Kidney (tissue), 14 donors: ENCODE data around the gene HP1BP3. TPM values are rescaled to one million over a fixed set of nuclear protein-coding genes. Genes with fewer than 3 reads are reported as not detected.

Source experiments
- DNase-seq, 5 donors: peaks; one replicate each; pipeline ENCODE4 v3.0.0-alpha.2; 2013 to 2020
- FAIRE-seq: peaks from 2 replicates; lab custom pipeline; 2012; peaks lifted over from hg19 to GRCh38; lab: Jason Lieb, UNC
- H3K27ac ChIP-seq, 2 donors: one replicate each; pipeline ENCODE4 v1.7.0; 2013; ENCODE audit warnings: low read depth in 2 of 2, low read length in 2 of 2, inconsistent platforms in 1 of 2
- H3K27me3 ChIP-seq: one replicate; pipeline ENCODE4 v1.7.1; 2013; ENCODE audit warnings: low read length, inconsistent platforms; ENCODE audit not compliant: control insufficient read depth, insufficient read depth
- H3K36me3 ChIP-seq, 3 donors: one replicate each; pipeline versions ENCODE4 v1.7.0 to v1.7.1; 2013; ENCODE audit warnings: low read length in 3 of 3, control low read depth in 1 of 3, inconsistent platforms in 1 of 3; ENCODE audit not compliant: insufficient read depth in 3 of 3, control insufficient read depth in 2 of 3
- H3K4me1 ChIP-seq, 3 donors: one replicate each; pipeline versions ENCODE4 v1.7.0 to v1.7.1; 2013; ENCODE audit warnings: low read length in 3 of 3, inconsistent platforms in 1 of 3, low read depth in 1 of 3; ENCODE audit not compliant: control insufficient read depth in 2 of 3, insufficient read depth in 2 of 3
- H3K4me3 ChIP-seq, 3 donors: one replicate each; pipeline versions ENCODE4 v1.7.0 to v1.8.1; 2013; ENCODE audit warnings: low read length in 3 of 3, control low read depth in 1 of 3, inconsistent platforms in 1 of 3
- H3K9ac ChIP-seq, 3 donors: one replicate each; pipeline versions ENCODE4 v1.7.0 to v1.7.1; 2013; ENCODE audit warnings: low read length in 3 of 3, control low read depth in 1 of 3, inconsistent platforms in 1 of 3
- H3K9me3 ChIP-seq, 3 donors: one replicate each; pipeline versions ENCODE4 v1.7.0 to v1.7.1; 2013; ENCODE audit warnings: low read length in 3 of 3, control low read depth in 1 of 3, inconsistent platforms in 1 of 3; ENCODE audit not compliant: control insufficient read depth in 2 of 3, insufficient read depth in 1 of 3
- intact Hi-C: fragments of 100-400 bp; cut with DNase I; formaldehyde crosslinking; loops from one replicate; pipeline ENCODE4 v1.11.1; 2022
- polyA plus RNA-seq: library from polyadenylated mRNA; stranded (reverse); fragments of 350-450 nt; fragmentation: Illumina TruSeq; extraction: RNeasy Lipid Tissue Mini Kit (QIAGEN cat#74804); gene quantifications from one replicate; pipeline ENCODE4 v1.2.3, GENCODE V29; 2014; ENCODE audit warnings: low read depth, low replicate concordance; ENCODE audit not compliant: insufficient read depth
- total RNA-seq: library from RNA; stranded (reverse); fragmentation: NEBNext Ultra II Directional; extraction: Animal tissue kit (Norgen Biotek cat#: 25700); gene quantifications from one replicate; pipeline ENCODE4 v1.2.1, GENCODE V29; 2021
- TF ChIP-seq, protein P1 (sequence below): IDR thresholded peaks from 3 replicates; pipeline ENCODE4 v1.5.1; 2012; ENCODE audit warnings: mild to moderate bottlenecking, moderate library complexity, borderline replicate concordance; ENCODE audit not compliant: insufficient read depth; ENCODE audit errors: extremely low read depth
- donor health status: control.
- donor health status: control.
- donor health status: control.
- donor health status: control.
- donor health status: control.
- donor health status: DM: yes; HTN: yes; CAD: no.
- donor health status: Normal renal cell carcinoma (clear cell type).

Gene HP1BP3
- total and polyA plus RNA-seq, 2 donors from 2014 or later, result 52.4 to 198 TPM

DNA sequence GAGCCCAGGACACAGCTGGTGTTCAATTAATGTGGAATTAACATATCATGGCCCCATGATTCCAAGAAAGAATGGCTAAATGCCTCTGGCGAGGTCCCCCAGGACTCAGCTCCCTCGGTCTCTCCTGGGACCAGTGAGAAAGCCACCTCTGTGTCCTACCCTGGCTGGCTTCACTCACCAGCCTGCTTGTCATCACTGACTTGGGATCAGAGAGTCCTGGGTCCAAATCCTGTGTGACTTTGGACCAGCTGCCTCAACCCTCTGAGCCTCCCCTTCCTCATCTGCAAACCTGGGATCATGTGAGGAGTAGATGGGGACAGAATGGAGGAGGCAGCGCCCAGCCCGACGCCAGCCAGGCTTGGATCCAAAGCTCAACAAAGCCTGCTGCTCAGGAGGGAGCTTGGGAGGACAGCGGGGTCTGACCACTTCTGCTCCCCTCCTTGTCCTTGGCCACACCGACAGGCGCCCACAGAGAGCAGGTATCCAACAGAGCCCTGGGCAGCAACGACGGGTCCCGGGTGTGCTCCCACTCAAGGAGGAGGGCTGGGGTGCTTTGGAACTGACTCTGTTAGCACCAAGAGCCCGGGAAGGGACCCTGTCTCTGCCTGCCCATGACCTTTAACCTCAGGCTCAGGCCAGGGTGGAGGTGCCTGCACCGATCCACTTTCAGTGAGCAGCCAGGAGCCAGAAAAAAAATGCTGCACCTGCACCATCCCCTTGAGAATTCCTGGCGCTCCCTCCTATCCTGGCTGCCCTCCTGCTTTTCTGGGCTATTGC is 57.8 kb downstream of the HP1BP3 start:
- H3K9ac ChIP-seq, result no peak overlapping the region
- no peak for FAIRE-seq
- TF ChIP-seq, protein P1, sequence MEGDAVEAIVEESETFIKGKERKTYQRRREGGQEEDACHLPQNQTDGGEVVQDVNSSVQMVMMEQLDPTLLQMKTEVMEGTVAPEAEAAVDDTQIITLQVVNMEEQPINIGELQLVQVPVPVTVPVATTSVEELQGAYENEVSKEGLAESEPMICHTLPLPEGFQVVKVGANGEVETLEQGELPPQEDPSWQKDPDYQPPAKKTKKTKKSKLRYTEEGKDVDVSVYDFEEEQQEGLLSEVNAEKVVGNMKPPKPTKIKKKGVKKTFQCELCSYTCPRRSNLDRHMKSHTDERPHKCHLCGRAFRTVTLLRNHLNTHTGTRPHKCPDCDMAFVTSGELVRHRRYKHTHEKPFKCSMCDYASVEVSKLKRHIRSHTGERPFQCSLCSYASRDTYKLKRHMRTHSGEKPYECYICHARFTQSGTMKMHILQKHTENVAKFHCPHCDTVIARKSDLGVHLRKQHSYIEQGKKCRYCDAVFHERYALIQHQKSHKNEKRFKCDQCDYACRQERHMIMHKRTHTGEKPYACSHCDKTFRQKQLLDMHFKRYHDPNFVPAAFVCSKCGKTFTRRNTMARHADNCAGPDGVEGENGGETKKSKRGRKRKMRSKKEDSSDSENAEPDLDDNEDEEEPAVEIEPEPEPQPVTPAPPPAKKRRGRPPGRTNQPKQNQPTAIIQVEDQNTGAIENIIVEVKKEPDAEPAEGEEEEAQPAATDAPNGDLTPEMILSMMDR, result no peak
- peaks cover 9% of the 10 kb centered on the region for H3K27me3 ChIP-seq
- H3K36me3 ChIP-seq, result no peaks in the 10 kb centered on the region
- peak in 1 of 5 donors; percentile 52 for DNase-seq
- H3K4me3 ChIP-seq, result no peak overlapping the region
- no peak overlapping the region for H3K27ac ChIP-seq
- no peaks in the 10 kb centered on the region for H3K9me3 ChIP-seq
- intact Hi-C loops, result no loop called here
- peaks cover 0 to 14% (median 14%) of the 10 kb centered on the region in 3 donors for H3K4me1 ChIP-seq

DNA sequence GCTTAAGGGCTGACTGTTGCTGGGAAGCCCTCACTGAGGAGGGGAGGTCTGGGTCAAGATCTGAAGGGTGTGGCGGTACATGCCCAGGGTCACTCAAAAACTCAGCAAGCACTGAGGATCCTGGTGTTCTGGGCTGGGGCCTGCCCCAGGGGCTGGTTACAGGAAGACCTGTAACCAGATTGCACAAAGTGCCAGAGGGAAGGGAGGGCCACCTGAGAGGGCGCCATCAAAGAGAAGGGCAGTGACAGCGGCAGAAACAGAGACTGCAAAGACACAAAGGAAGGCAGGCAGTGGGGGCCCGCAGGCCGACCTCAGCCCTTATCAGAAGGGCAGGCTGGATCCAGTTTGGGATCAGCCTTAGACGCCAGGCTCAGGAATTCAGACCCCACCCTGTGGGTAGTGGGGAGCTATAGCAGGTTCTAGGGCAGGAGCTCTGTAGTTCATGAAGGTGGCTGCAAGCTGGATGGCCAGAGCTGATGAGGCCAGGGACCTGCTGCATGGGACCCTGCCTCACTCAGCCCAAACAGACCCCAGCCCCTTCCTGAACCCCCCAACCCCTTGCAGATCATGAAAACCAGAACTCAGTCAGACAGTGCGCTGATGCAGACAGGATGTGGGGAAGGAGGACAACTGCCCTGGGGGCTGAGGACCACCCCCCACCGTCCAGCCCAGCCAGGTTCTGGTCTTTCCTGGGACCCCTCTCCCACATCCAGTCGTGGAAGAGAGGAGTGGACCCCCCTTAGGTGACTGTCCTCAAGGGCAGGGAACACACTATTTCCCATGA is 58.5 kb downstream of the HP1BP3 start:
- Histone ChIP-seq H3K36me3 (no peaks in the 10 kb centered on the region), H3K27ac (no peak overlapping the region), H3K4me3 (no peak overlapping the region), H3K9ac (no peak overlapping the region), H3K27me3 (peaks cover 9% of the 10 kb centered on the region), H3K4me1 (peaks cover 0 to 14% (median 11%) of the 10 kb centered on the region in 3 donors), H3K9me3 (no peaks in the 10 kb centered on the region)
- intact Hi-C loops, result no loop called here
- DNase-seq, result peak in 1 of 5 donors; percentile 42
- no peak for FAIRE-seq
- TF ChIP-seq, protein P1, result no peak

DNA sequence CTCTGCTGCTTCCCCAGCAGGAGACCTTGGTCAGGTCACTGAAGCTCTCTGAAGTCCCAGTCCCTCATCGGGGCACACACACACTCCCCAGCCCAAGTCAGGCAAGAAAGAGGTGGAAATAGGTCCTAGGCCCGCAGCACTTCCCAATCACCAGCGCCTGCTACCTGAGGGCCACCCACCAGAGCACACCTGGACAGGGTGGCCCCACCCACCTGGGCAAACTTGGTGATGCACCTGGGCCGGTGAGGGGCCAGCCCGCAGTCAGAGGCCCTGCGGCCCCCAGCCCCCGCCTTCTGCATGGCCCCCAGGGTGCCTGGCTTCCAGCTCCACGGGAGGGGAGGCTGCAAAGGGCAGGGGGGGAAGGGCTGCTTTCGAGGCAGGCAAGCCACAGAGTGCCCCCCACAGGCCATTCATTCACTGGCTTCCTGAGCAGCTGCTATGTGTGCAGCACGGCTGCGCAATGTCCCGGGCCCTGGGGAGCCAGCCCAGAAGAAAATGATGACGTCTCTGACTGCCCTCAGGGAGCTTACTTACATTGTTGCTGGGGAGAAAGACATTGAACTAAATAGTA is 59.3 kb downstream of the HP1BP3 start:
- peaks cover 9% of the 10 kb centered on the region for H3K27me3 ChIP-seq
- no peaks in the 10 kb centered on the region for H3K9me3 ChIP-seq
- TF ChIP-seq, protein P1, result no peak
- intact Hi-C loops, result no loop called here
- H3K4me1 ChIP-seq, result peaks cover 0 to 7% (median 4%) of the 10 kb centered on the region in 3 donors
- FAIRE-seq (no peak), DNase-seq (peak in 1 of 5 donors; percentile 42)
- H3K36me3 ChIP-seq, result no peaks in the 10 kb centered on the region
- H3K4me3 ChIP-seq, result no peak overlapping the region
- H3K9ac ChIP-seq, result no peak overlapping the region
- H3K27ac ChIP-seq, result no peak overlapping the region
